Measurements from ENCODE around the gene TGFBR3. TPM values are rescaled to one million over a fixed set of nuclear protein-coding genes. Genes with fewer than 3 reads are reported as not detected.

The TGFBR3 gene
- polyA plus RNA-seq, 1 donor (not counting 4 experiments of a cell fraction or from before 2014, with no cell fraction given): 1.2 TPM

DNA sequence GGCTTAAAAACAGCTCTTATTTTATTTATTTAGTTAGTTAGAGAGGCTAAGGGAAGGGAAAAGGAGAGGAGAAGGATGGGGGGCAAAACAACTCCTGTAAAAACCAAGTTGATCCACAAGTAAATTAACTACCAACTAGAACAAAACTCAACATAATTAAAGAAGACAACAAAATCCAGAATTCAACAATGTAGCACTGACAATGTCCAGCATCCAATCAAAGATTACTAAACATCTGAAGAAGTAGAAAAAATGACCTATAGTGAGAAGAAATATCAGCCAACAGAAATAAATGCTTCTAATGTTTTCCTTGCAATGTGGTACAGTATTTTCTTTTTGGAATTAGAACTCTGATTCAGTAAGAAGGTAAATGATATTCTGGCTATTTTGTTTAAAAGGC is 225.2 kb downstream of the TGFBR3 start:
- no peak for FAIRE-seq

DNA sequence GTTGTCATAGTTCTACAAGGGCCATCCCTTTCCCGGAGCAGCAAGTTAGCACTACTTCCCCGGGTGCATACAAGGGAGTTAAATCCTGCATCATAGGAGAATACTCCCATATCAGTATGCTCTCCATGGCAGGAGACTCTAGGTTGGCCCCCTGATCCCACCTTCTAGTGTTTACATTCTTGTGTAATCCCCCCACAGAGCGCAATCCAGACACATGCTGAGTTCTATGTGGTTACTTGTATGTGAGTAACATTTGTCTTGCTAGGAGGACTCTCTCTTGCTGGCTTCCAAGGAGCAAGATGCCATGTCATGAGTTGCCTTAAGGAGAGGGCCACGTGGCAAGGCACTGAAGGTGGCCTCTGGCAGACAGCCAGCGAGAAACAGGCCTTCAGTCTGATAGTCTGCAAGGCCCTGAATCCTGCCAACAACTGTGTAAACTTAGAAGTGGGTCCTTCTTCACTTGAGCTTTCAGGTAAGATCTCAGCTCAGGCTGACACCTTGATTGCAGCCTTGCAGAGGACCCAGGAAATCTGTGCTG is 230.0 kb downstream of the TGFBR3 start:
- no peak overlapping the region for H3K27ac ChIP-seq (ENCODE audit: control insufficient read depth, insufficient read depth, low read length)
- DNase-seq (ENCODE audit: low read depth, low spot score) (no peak), FAIRE-seq (no peak)
- no peaks in the 10 kb centered on the region for H3K27me3 ChIP-seq (ENCODE audit: control insufficient read depth, extremely low read depth, insufficient read depth, low read length)
- no peak overlapping the region for H3K4me3 ChIP-seq (ENCODE audit: control insufficient read depth in 2 of 3, extremely low read depth in 1 of 3, insufficient read depth in 2 of 3, low read depth in 1 of 3, low read length in 3 of 3)
- H3K9me1 ChIP-seq (ENCODE audit: control insufficient read depth, extremely low read depth, insufficient read depth, low read length): no peaks in the 10 kb centered on the region
- H3K9ac ChIP-seq (ENCODE audit: control insufficient read depth, extremely low read depth, insufficient read depth, low read length): no peak overlapping the region
- H2AFZ ChIP-seq (ENCODE audit: control insufficient read depth, low read length): no peak overlapping the region
- no peaks in the 10 kb centered on the region for H3K9me3 ChIP-seq (ENCODE audit: control insufficient read depth, low read depth, low read length)
- H3K79me2 ChIP-seq (ENCODE audit: control insufficient read depth, insufficient read depth, low read length): no peaks in the 10 kb centered on the region
- dilution Hi-C loops (cut with MboI; ENCODE audit: extremely low pct_ligation_motif_present, low sequenced_read_pairs): no loop called here
- TF ChIP-seq, protein P1, sequence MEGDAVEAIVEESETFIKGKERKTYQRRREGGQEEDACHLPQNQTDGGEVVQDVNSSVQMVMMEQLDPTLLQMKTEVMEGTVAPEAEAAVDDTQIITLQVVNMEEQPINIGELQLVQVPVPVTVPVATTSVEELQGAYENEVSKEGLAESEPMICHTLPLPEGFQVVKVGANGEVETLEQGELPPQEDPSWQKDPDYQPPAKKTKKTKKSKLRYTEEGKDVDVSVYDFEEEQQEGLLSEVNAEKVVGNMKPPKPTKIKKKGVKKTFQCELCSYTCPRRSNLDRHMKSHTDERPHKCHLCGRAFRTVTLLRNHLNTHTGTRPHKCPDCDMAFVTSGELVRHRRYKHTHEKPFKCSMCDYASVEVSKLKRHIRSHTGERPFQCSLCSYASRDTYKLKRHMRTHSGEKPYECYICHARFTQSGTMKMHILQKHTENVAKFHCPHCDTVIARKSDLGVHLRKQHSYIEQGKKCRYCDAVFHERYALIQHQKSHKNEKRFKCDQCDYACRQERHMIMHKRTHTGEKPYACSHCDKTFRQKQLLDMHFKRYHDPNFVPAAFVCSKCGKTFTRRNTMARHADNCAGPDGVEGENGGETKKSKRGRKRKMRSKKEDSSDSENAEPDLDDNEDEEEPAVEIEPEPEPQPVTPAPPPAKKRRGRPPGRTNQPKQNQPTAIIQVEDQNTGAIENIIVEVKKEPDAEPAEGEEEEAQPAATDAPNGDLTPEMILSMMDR (optimal IDR thresholded peaks at IDR 0.05 in 1 of 3, IDR thresholded peaks at IDR 0.05 in 1 of 3, conservative IDR thresholded peaks at IDR 0.05 in 1 of 3; ENCODE audit: extremely low read depth in 1 of 3, insufficient read depth in 2 of 3, low read length in 3 of 3): no peak
- TF ChIP-seq EZH2 (IDR thresholded peaks at IDR 0.05; ENCODE audit: low read length): no peak
- no peak overlapping the region for H3K4me2 ChIP-seq (ENCODE audit: control insufficient read depth, extremely low read depth, insufficient read depth, low read depth, low read length)
- H4K20me1 ChIP-seq (ENCODE audit: control insufficient read depth, extremely low read depth, insufficient read depth, low read length): no peaks in the 10 kb centered on the region
- H3K4me1 ChIP-seq (ENCODE audit: control insufficient read depth, extremely low read depth, insufficient read depth, low read length): peaks cover 3% of the 10 kb centered on the region
- H3K36me3 ChIP-seq (ENCODE audit: control insufficient read depth in 2 of 2, extremely low read depth in 1 of 2, insufficient read depth in 2 of 2, low read length in 2 of 2): no peaks in the 10 kb centered on the region

More for the DNA sequence above, 225.2 kb downstream of the TGFBR3 start:
- no peaks in the 10 kb centered on the region for H3K36me3 ChIP-seq (ENCODE audit: control insufficient read depth in 2 of 2, extremely low read depth in 1 of 2, insufficient read depth in 2 of 2, low read length in 2 of 2)
- no peaks in the 10 kb centered on the region for H3K9me1 ChIP-seq (ENCODE audit: control insufficient read depth, extremely low read depth, insufficient read depth, low read length)
- no peaks in the 10 kb centered on the region for H3K9me3 ChIP-seq (ENCODE audit: control insufficient read depth, low read depth, low read length)
- no peaks in the 10 kb centered on the region for H3K79me2 ChIP-seq (ENCODE audit: control insufficient read depth, insufficient read depth, low read length)
- no peak overlapping the region for H3K27ac ChIP-seq (ENCODE audit: control insufficient read depth, insufficient read depth, low read length)
- TF ChIP-seq, protein P1 (optimal IDR thresholded peaks at IDR 0.05 in 1 of 3, IDR thresholded peaks at IDR 0.05 in 1 of 3, conservative IDR thresholded peaks at IDR 0.05 in 1 of 3; ENCODE audit: extremely low read depth in 1 of 3, insufficient read depth in 2 of 3, low read length in 3 of 3): no peak
- no peak for TF ChIP-seq EZH2 (IDR thresholded peaks at IDR 0.05; ENCODE audit: low read length)
- no peaks in the 10 kb centered on the region for H3K27me3 ChIP-seq (ENCODE audit: control insufficient read depth, extremely low read depth, insufficient read depth, low read length)
- dilution Hi-C loops (cut with MboI; ENCODE audit: extremely low pct_ligation_motif_present, low sequenced_read_pairs): no loop called here
- no peak overlapping the region for H2AFZ ChIP-seq (ENCODE audit: control insufficient read depth, low read length)
- no peaks in the 10 kb centered on the region for H3K4me1 ChIP-seq (ENCODE audit: control insufficient read depth, extremely low read depth, insufficient read depth, low read length)
- no peak overlapping the region for H3K4me3 ChIP-seq (ENCODE audit: control insufficient read depth in 2 of 3, extremely low read depth in 1 of 3, insufficient read depth in 2 of 3, low read depth in 1 of 3, low read length in 3 of 3)
- DNase-seq (ENCODE audit: low read depth, low spot score): no peak
- H3K4me2 ChIP-seq (ENCODE audit: control insufficient read depth, extremely low read depth, insufficient read depth, low read depth, low read length): no peak overlapping the region
- H4K20me1 ChIP-seq (ENCODE audit: control insufficient read depth, extremely low read depth, insufficient read depth, low read length): no peaks in the 10 kb centered on the region
- no peak overlapping the region for H3K9ac ChIP-seq (ENCODE audit: control insufficient read depth, extremely low read depth, insufficient read depth, low read length)

Data from keratinocyte (primary cell).